ENCODE measurements around the gene CLRN3.

Gene CLRN3

GRCh38 chr10:127834221-127834620, 58.5 kb downstream of the CLRN3 start:
- DNase-seq, result no peak

GRCh38 chr10:127833804-127834203, 58.9 kb downstream of the CLRN3 start:
- DNase-seq, result no peak

- DNase-seq, result no peak
Observed at GRCh38 chr10:127832501-127832900, 60.2 kb downstream of the CLRN3 start.

- no peak for DNase-seq
Observed at GRCh38 chr10:127830414-127830813, 62.3 kb downstream of the CLRN3 start.
